Brain microvascular endothelial cell (primary cell): Measurements from ENCODE around the gene GAL3ST3.

Experiments
- DNase-seq: peaks from one replicate; pipeline ENCODE4 v3.0.0-alpha.2; 2020
- H3K27ac ChIP-seq: fragments of 250-450 bp; sonication (Bioruptor Pico); 2 replicates; pipeline ENCODE4 v1.5.1; 2020; ENCODE audit warnings: mild to moderate bottlenecking, moderate library complexity
- H3K27me3 ChIP-seq: fragments of 250-450 bp; sonication (Bioruptor Pico); replicated peaks from 2 replicates; pipeline ENCODE4 v1.5.1; 2020; ENCODE audit warnings: mild to moderate bottlenecking
- H3K36me3 ChIP-seq: fragments of 250-450 bp; sonication (Bioruptor Pico); replicated peaks from 2 replicates; pipeline ENCODE4 v1.5.1; 2020; ENCODE audit warnings: mild to moderate bottlenecking
- H3K4me3 ChIP-seq: 2 replicates; pipeline ENCODE4 v1.5.1; 2011; ENCODE audit warnings: low read depth, mild to moderate bottlenecking, control low read depth, low read length, moderate library complexity
- CTCF ChIP-seq: IDR thresholded peaks from 2 replicates; pipeline ENCODE4 v1.5.1; 2011; ENCODE audit warnings: low read depth, mild to moderate bottlenecking, moderate library complexity, low read length, control low read depth, inconsistent platforms; ENCODE audit errors: missing control alignments
- in situ Hi-C: cut with HindIII; loops from 2 replicates; pipeline ENCODE4 v1.10.0; 2017; ENCODE audit warnings: low sequenced_read_pairs, low pct_ligation_motif_present

The GAL3ST3 gene

DNA sequence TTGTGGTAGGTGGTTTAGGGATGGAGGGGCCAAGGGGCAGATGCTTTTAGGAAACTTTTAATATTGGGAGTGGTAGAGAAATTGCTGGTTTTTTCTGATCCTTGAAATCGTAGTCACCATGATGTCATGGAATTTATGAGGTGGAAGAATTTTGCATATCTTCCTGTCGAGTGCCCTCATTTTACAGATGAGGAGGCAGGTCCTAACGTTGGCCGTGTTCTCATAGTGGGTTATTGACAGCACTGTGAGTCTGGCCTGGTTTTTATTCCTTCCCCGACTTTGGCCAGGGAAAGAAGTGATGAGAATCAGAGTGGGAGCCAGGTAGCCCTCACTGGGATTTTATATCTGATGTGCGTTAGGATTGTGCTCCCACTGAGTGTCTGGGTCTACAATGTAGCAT lies 12.3 kb upstream of the GAL3ST3 start:
- no peak for TF ChIP-seq CTCF
- DNase-seq: no peak
- Histone ChIP-seq H3K36me3 (peaks cover 91% of the 10 kb centered on the region), H3K27ac (no peak overlapping the region), H3K27me3 (no peaks in the 10 kb centered on the region), H3K4me3 (no peak overlapping the region)
- in situ Hi-C loops: no loop called here

DNA sequence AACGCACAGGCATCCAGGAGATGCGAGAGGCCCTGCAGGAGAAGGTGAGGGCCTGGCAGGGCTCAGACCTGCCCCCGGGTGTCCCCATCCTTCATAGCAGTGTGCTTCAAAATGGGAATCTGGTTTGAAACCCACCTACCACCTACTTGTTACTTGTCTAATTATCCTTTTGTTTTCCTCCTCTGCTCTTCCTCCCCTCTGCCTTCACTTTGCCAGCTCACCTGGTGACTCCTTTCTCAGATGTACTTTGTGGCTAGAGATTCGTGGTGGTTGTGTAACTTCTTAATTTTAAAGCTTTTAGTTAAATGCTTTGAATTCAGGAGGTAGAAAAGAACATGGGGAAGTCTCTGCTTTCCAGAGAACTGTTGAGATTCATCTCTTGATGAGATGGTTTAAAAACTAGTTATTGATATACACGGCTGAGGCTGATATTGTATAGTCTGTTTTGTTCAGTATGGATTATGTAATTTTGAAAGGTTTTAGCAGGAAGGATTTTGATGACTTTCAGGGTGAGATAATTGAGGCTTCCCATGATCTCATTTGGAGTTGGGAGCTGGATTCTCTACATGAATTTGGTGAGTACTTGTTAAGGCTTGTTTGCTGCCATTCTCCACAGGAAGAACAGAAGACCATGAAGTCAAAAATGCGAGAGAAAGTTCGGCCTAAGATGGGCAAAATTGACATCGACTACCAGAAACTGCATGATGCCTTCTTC lies 11.2 kb upstream of the GAL3ST3 start:
- in situ Hi-C loops: no loop called here
- Histone ChIP-seq H3K4me3 (no peak overlapping the region), H3K36me3 (peaks cover 93% of the 10 kb centered on the region), H3K27ac (no peak overlapping the region), H3K27me3 (no peaks in the 10 kb centered on the region)
- DNase-seq: no peak
- no peak for TF ChIP-seq CTCF

- H3K27ac ChIP-seq: no peak overlapping the region
Observed at GRCh38 chr11:66056501-66056900, 7.5 kb upstream of the GAL3ST3 start.

GRCh38 chr11:66055021-66055420 lies 6.1 kb upstream of the GAL3ST3 start:
- DNase-seq: no peak
- Histone ChIP-seq H3K4me3 (no peak overlapping the region), H3K27ac (no peak overlapping the region), H3K36me3 (peaks cover 59% of the 10 kb centered on the region), H3K27me3 (no peaks in the 10 kb centered on the region)
- TF ChIP-seq CTCF: no peak
- in situ Hi-C loops: no loop called here

More at GRCh38 chr11:66056501-66056900, 7.5 kb upstream of the GAL3ST3 start:
- TF ChIP-seq CTCF: no peak
- H3K27me3 ChIP-seq: no peaks in the 10 kb centered on the region
- no peak overlapping the region for H3K4me3 ChIP-seq
- no peak for DNase-seq
- H3K36me3 ChIP-seq: peaks cover 74% of the 10 kb centered on the region
- in situ Hi-C loops: no loop called here

GRCh38 chr11:66052664-66052982 lies 3.7 kb upstream of the GAL3ST3 start:
- Histone ChIP-seq H3K27ac (peak overlapping the region; percentile 71), H3K4me3 (peak overlapping the region; percentile 94), H3K36me3 (peaks cover 36% of the 10 kb centered on the region), H3K27me3 (no peaks in the 10 kb centered on the region)
- no peak for DNase-seq
- TF ChIP-seq CTCF: no peak
- in situ Hi-C loops: no loop called here
